Trophoblast cell (in vitro differentiated cells and primary cell): ENCODE data around the gene MYB.

Source experiments
- DNase-seq, 2 donors: peaks; one replicate each; pipeline ENCODE4 v3.0.0-alpha.2; 2016
- H2AFZ ChIP-seq: 2 replicates; pipeline ENCODE4 v1.6.1; 2013; ENCODE audit warnings: low read length, moderate library complexity, mild to moderate bottlenecking; ENCODE audit not compliant: insufficient read depth, poor library complexity
- H2AK5ac ChIP-seq: 2 replicates; pipeline ENCODE4 v1.6.1; 2013; ENCODE audit warnings: mild to moderate bottlenecking, low read length
- H2BK120ac ChIP-seq: 2 replicates; pipeline ENCODE4 v1.6.1; 2013; ENCODE audit warnings: low read length, mild to moderate bottlenecking, moderate library complexity; ENCODE audit not compliant: insufficient read depth, poor library complexity
- H2BK12ac ChIP-seq: 2 replicates; pipeline ENCODE4 v1.6.1; 2013; ENCODE audit warnings: mild to moderate bottlenecking, low read length, moderate library complexity
- H2BK5ac ChIP-seq: 2 replicates; pipeline ENCODE4 v1.6.1; 2013; ENCODE audit warnings: low read length, low read depth, moderate library complexity, mild to moderate bottlenecking; ENCODE audit not compliant: poor library complexity
- H3K14ac ChIP-seq: 2 replicates; pipeline ENCODE4 v1.6.1; 2013; ENCODE audit warnings: mild to moderate bottlenecking, low read length
- H3K18ac ChIP-seq: 2 replicates; pipeline ENCODE4 v1.6.1; 2013; ENCODE audit warnings: mild to moderate bottlenecking, low read length
- H3K23ac ChIP-seq: 2 replicates; pipeline ENCODE4 v1.6.1; 2013; ENCODE audit warnings: low read length
- H3K27ac ChIP-seq: 2 replicates; pipeline ENCODE4 v1.5.1; 2013; ENCODE audit warnings: low read depth, mild to moderate bottlenecking, inconsistent platforms, low read length, moderate library complexity
- H3K27me3 ChIP-seq: 2 replicates; pipeline ENCODE4 v1.6.1; 2013; ENCODE audit warnings: inconsistent platforms, mild to moderate bottlenecking, low read length, moderate library complexity; ENCODE audit not compliant: insufficient read depth
- H3K36me3 ChIP-seq, 2 experiments: 1 replicate in 1 of 2; 2 replicates in 1 of 2; pipeline ENCODE4 v1.6.1; 2013; ENCODE audit warnings: low read length in 2 of 2, mild to moderate bottlenecking in 2 of 2, moderate library complexity in 1 of 2; ENCODE audit not compliant: insufficient read depth in 2 of 2, control insufficient read depth in 1 of 2
- H3K4ac ChIP-seq: 2 replicates; pipeline ENCODE4 v1.6.1; 2013; ENCODE audit warnings: low read depth, mild to moderate bottlenecking, low read length, moderate library complexity
- H3K4me1 ChIP-seq, 2 experiments: 1 replicate in 1 of 2; 2 replicates in 1 of 2; pipeline ENCODE4 v1.6.1; 2013; ENCODE audit warnings: low read length in 2 of 2, mild to moderate bottlenecking in 2 of 2, moderate library complexity in 1 of 2; ENCODE audit not compliant: insufficient read depth in 2 of 2, control insufficient read depth in 1 of 2
- H3K4me2 ChIP-seq: 2 replicates; pipeline ENCODE4 v1.6.1; 2013; ENCODE audit warnings: inconsistent platforms, mild to moderate bottlenecking, low read length, moderate library complexity
- H3K4me3 ChIP-seq: 2 replicates; pipeline ENCODE4 v1.5.1; 2013; ENCODE audit warnings: mild to moderate bottlenecking, low read depth, low read length, inconsistent platforms
- H3K79me1 ChIP-seq: one replicate; pipeline ENCODE4 v1.6.1; 2013; ENCODE audit warnings: low read length
- H3K79me2 ChIP-seq: 2 replicates; pipeline ENCODE4 v1.6.1; 2013; ENCODE audit warnings: low read length, mild to moderate bottlenecking; ENCODE audit not compliant: control insufficient read depth, insufficient read depth, poor library complexity
- H3K9ac ChIP-seq: 2 replicates; pipeline ENCODE4 v1.6.1; 2013; ENCODE audit warnings: mild to moderate bottlenecking, low read length
- H3K9me3 ChIP-seq: 2 replicates; pipeline ENCODE4 v1.6.1; 2013; ENCODE audit warnings: low read depth, mild to moderate bottlenecking, control low read depth, inconsistent platforms, low read length; ENCODE audit not compliant: insufficient read depth
- H4K12ac ChIP-seq: 2 replicates; pipeline ENCODE4 v1.6.1; 2013; ENCODE audit warnings: low read depth, mild to moderate bottlenecking, low read length, moderate library complexity
- H4K8ac ChIP-seq: 2 replicates; pipeline ENCODE4 v1.6.1; 2013; ENCODE audit warnings: low read depth, mild to moderate bottlenecking, low read length, moderate library complexity
- H4K91ac ChIP-seq: one replicate; pipeline ENCODE4 v1.6.1; 2013; ENCODE audit warnings: low read depth, mild to moderate bottlenecking, low read length, moderate library complexity
- WGBS: extraction: QIAGEN DNeasy Blood & Tissue Kit; methylation state at CpG from one replicate; pipeline ENCODE4 v1.1.7; 2013; ENCODE audit warnings: missing lambda C conversion rate; ENCODE audit not compliant: insufficient read length, insufficient coverage; ENCODE audit errors: extremely low coverage; 5-methylcytosine and 5-hydroxymethylcytosine counted together

The MYB gene

GRCh38 chr6:135159531-135159930 lies 21.6 kb upstream of the MYB start:
- Histone ChIP-seq H2AFZ (no peak overlapping the region), H3K4me2 (no peak overlapping the region), H3K4me3 (no peak overlapping the region), H3K79me1 (no peaks in the 10 kb centered on the region), H3K4ac (no peak overlapping the region), H3K36me3 (no peaks in the 10 kb centered on the region), H3K79me2 (no peaks in the 10 kb centered on the region), H3K18ac (no peak overlapping the region), H3K9ac (no peak overlapping the region), H4K8ac (no peak overlapping the region), H2BK5ac (no peak overlapping the region), H3K14ac (no peak overlapping the region), H3K27ac (no peak overlapping the region), H3K9me3 (no peaks in the 10 kb centered on the region), H3K27me3 (no peaks in the 10 kb centered on the region), H3K23ac (no peak overlapping the region), H3K4me1 (no peaks in the 10 kb centered on the region), H4K12ac (no peak overlapping the region), H2BK120ac (no peak overlapping the region), H4K91ac (no peak overlapping the region), H2BK12ac (no peak overlapping the region), H2AK5ac (no peak overlapping the region)
- DNase-seq = no peak
- no CpG with 5 or more reads among the region's 3 CpGs for WGBS

DNA sequence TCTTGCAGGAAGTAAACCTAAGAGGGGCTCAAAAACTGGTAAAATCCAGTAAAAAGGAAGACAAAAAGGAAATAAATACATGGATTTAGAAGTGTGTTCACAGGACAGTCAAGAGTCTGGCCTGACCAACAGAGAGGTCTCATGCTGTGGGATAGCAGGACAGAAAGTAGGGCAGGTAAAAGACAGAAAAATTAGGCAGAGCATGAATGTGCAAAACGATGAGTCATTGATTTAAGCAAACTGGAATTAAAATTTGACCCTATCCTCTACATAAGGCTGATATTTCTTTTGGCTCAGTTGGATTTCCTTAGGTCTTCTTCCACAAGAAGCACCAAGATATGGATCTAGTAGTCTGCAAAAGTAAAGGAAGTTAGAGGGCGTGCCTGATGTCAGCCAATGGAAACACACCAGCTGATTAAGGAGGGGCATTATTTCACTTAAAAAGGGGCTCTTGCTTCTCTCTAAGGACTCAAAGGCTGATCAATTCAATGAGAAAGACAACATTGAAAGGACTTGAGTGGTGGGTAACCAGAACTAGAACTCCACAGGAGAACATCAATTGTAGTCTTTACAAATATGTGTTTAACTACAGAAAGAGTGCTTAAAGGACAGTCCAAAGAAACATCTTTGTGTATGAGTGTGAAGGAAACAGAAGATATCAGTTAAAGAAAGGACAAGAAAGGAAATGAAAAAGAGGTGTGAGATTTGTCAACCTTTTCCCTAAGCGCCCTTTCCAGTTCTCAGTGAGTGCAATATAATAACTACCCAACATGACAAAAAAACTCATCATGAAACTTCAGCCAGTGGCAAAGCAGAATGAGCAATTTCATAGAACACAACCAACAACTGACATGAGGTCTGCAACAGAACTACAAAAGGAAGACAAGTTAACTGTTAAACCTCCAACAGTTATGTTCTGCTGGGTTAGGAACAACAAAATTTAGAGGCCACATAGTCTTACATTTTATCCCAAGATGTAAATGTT lies 19.4 kb upstream of the MYB start:
- DNase-seq = no peak
- Histone ChIP-seq H3K4ac (no peak overlapping the region), H3K4me2 (no peak overlapping the region), H3K36me3 (no peaks in the 10 kb centered on the region), H3K79me1 (no peaks in the 10 kb centered on the region), H3K9ac (no peak overlapping the region), H2BK12ac (no peak overlapping the region), H3K4me3 (no peak overlapping the region), H3K14ac (no peak overlapping the region), H4K91ac (no peak overlapping the region), H3K9me3 (no peaks in the 10 kb centered on the region), H2AK5ac (no peak overlapping the region), H2BK5ac (no peak overlapping the region), H3K27me3 (no peaks in the 10 kb centered on the region), H3K27ac (no peak overlapping the region), H4K12ac (no peak overlapping the region), H3K18ac (no peak overlapping the region), H3K79me2 (no peaks in the 10 kb centered on the region), H2BK120ac (no peak overlapping the region), H3K23ac (no peak overlapping the region), H3K4me1 (no peaks in the 10 kb centered on the region), H4K8ac (no peak overlapping the region), H2AFZ (no peak overlapping the region)
- WGBS = no CpG with 5 or more reads among the region's 3 CpGs

- H3K4ac ChIP-seq = no peak overlapping the region
- no peaks in the 10 kb centered on the region for H3K9me3 ChIP-seq
- H4K8ac ChIP-seq = no peak overlapping the region
- H3K36me3 ChIP-seq = no peaks in the 10 kb centered on the region
- no peaks in the 10 kb centered on the region for H3K79me2 ChIP-seq
- no peak overlapping the region for H2BK120ac ChIP-seq
- H2BK12ac ChIP-seq = no peak overlapping the region
- H3K14ac ChIP-seq = no peak overlapping the region
- no peak overlapping the region for H3K4me2 ChIP-seq
- no peak overlapping the region for H2BK5ac ChIP-seq
- no peak overlapping the region for H2AK5ac ChIP-seq
- H4K12ac ChIP-seq = no peak overlapping the region
- H3K79me1 ChIP-seq = no peaks in the 10 kb centered on the region
- H2AFZ ChIP-seq = no peak overlapping the region
- H3K4me1 ChIP-seq = no peaks in the 10 kb centered on the region
- peak; percentile 31 to 71 for DNase-seq
- H3K18ac ChIP-seq = no peak overlapping the region
- no peak overlapping the region for H3K4me3 ChIP-seq
- no peak overlapping the region for H3K9ac ChIP-seq
- H3K27ac ChIP-seq = no peak overlapping the region
- H4K91ac ChIP-seq = no peak overlapping the region
- no peaks in the 10 kb centered on the region for H3K27me3 ChIP-seq
- no CpG with 5 or more reads among the region's 10 CpGs for WGBS
- no peak overlapping the region for H3K23ac ChIP-seq
Measured at GRCh38 chr6:135162678-135163439, 18.2 kb upstream of the MYB start.

GRCh38 chr6:135163440-135163738 lies 17.7 kb upstream of the MYB start:
- no peaks in the 10 kb centered on the region for H3K79me1 ChIP-seq
- H3K18ac ChIP-seq = no peak overlapping the region
- no peak overlapping the region for H4K91ac ChIP-seq

More at GRCh38 chr6:135163440-135163738, 17.7 kb upstream of the MYB start:
- no peak overlapping the region for H3K23ac ChIP-seq
- no peak overlapping the region for H3K4me2 ChIP-seq
- no peak for DNase-seq
- H2BK120ac ChIP-seq = no peak overlapping the region
- no peak overlapping the region for H2AFZ ChIP-seq
- no CpG with 5 or more reads among the region's 3 CpGs for WGBS
- H3K79me2 ChIP-seq = no peaks in the 10 kb centered on the region
- no peak overlapping the region for H3K14ac ChIP-seq
- no peaks in the 10 kb centered on the region for H3K4me1 ChIP-seq
- H3K4me3 ChIP-seq = no peak overlapping the region
- no peak overlapping the region for H3K9ac ChIP-seq
- H3K36me3 ChIP-seq = no peaks in the 10 kb centered on the region
- H3K9me3 ChIP-seq = no peaks in the 10 kb centered on the region
- no peak overlapping the region for H2BK5ac ChIP-seq
- H4K12ac ChIP-seq = no peak overlapping the region
- H2BK12ac ChIP-seq = no peak overlapping the region
- H3K27ac ChIP-seq = no peak overlapping the region
- H3K4ac ChIP-seq = no peak overlapping the region
- no peak overlapping the region for H4K8ac ChIP-seq
- no peaks in the 10 kb centered on the region for H3K27me3 ChIP-seq
- no peak overlapping the region for H2AK5ac ChIP-seq
